ENCODE measurements around the gene DAPL1.

- no peak for TF ChIP-seq CTCF (IDR thresholded peaks at IDR 0.05)
- no peak for TF ChIP-seq POLR2A (IDR thresholded peaks at IDR 0.05)
These were observed 42.5 kb downstream of the DAPL1 start for GRCh38 chr2:158837645-158838044.

All from right lobe of liver (tissue), 4 donors.